HG02623 (cell line): ENCODE results near the gene RBM19.
"Not testable (repeated sequence)": the region's sequence is repeated elsewhere in the genome, so short reads cannot be mapped to it uniquely, and the experiment has no call there.

Source experiments
- ATAC-seq: cut with Tn5 transposase; IDR thresholded peaks from one replicate; pipeline ENCODE4 v1.9.1; 2021; ENCODE audit warnings: moderate library complexity; ENCODE audit not compliant: unreplicated experiment

RBM19 gene

GRCh38 chr12:113812411-113813228 is 153.5 kb downstream of the RBM19 start:
- no peak for ATAC-seq

GRCh38 chr12:113809462-113810220 is 156.5 kb downstream of the RBM19 start:
- ATAC-seq = not testable (repeated sequence)

DNA sequence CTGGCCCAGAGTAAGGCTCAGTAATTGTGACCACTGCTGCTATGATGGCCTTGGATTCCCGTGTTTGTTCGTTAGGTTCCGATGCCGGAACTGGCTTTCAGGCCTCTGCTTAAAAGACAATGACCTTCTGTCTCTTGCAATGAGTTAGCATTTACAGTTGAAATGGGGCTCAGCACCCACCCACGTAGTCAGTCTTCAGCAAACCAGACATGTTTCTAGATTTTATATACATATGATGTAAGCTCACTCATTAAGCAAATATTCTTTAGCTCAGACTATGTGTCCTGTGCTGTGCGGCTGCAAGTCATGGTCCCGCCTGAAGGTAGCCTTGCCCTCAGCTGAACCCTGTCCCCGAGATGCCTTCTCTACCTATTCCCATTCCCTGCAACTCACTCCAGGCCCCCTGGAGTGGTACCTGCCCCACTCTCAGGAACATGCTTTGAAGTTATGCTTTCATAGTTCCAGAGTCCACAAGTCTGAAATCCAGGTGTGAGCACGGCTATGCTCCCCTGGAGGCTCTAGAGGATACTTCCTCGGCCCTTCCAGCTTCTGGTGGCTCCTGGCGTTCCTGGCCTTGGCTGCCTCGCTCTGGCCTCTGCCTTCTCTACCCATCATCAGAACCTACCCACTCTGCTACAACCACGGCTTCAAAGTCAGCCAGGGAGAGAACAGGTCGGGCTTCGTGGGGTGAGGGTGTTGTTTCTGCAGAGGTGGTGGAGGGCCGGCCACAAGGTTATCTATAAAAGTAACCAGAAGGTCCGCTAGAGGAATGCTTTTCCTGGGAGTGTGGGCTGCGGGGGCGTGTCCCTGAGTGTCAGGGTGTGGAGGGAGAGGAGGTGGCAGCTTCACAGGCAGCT is 157.8 kb downstream of the RBM19 start:
- ATAC-seq = no peak

- ATAC-seq = no peak
These were observed 160.5 kb downstream of the RBM19 start for GRCh38 chr12:113805673-113806072.

- no peak for ATAC-seq
These were observed 161.0 kb downstream of the RBM19 start for GRCh38 chr12:113804961-113805600.

GRCh38 chr12:113803759-113804140 is 162.4 kb downstream of the RBM19 start:
- no peak for ATAC-seq

DNA sequence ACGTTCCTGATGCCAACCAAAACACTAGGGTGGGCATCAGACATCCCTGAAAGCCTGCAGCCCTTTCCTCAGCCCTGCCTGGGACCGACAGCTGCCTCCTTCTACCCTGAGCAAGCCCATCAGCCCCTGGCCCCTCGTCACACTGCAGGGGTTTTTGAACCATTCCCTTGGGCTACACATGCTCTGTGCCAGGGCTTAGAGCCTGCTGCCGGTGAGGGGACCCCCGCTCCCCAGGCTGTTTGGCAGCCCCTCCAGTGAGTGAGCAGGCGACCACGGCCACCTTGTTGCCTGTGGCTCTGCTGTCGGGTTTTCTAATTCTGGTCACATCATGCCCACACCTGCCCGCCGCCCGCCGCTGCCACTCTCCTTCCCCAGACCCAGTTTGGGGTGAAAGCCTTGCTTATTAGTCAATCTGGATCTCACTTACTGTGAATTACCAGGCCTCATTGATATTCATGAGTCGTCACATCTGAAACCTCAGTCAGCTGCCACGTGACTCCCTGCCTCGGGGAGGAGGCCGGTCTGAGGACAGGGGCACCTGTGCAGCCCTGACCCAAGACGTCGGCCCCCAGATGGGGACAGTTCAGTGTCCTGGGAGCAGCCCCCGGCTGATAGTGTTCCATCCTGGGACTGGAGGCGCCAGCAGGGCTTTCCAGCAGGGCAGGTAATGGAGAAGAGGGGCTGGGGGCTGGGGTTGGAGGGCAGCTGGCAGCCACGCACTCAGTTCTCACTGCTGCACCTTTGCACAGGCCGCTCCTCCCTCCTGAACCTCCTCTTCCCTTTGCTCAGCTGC is 163.0 kb downstream of the RBM19 start:
- ATAC-seq = no peak

- no peak for ATAC-seq
These were observed 163.9 kb downstream of the RBM19 start for GRCh38 chr12:113802000-113802749.

DNA sequence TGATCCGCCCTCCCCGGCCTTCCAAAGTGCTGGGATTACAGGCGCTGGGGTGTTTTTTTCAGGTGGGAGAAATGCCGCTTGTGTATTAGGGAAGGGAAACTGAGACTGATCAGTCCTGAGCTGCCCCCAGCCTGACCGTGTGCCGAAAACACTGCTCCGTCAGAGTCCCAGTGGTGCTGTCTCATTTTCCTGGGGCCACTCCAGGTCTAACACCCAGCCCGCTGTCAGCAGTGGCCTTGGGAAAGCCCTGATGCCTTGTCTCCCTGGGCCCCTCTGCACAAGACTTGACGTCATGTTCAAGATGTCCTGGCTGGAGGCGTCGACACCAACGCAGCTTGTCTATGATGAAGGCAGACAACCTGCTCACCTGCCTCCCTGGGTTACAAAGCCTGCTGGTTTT is 165.9 kb downstream of the RBM19 start:
- ATAC-seq = no peak

- no peak for ATAC-seq
These were observed 167.6 kb downstream of the RBM19 start for GRCh38 chr12:113798552-113798951.

GRCh38 chr12:113797535-113797868 is 168.6 kb downstream of the RBM19 start:
- ATAC-seq = no peak

DNA sequence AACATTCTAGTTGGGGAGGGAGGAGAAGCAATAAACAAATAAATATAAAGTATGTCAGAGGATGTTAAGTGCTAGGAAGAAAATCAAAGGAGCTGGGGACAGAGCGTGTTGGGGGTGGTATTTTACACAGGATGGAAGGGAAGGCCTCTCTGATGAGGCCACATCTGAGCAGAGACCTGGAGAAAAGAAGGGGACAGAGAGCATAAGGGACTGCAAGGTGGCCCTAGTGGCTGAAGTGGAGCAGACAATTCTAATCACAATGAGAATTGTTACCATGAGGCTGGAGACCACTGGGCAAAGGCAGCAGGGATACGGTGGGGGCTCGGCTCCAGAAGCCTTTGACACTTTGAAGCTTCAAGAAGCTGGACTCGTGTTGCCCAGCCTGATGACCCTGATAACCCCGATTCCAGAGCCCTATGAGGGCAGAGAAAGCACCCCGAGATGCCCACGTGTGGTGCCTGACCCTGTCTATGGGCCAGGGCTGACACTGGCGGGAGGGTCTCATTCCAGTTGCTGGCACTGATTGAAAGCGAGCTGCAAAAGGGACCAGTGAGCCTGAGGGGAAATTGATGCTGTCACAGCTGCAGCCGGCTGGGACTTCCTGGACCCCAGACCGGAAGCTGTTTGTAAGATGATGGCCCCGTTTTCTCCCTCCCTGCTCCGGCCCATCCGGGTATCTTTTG is 169.1 kb downstream of the RBM19 start:
- no peak for ATAC-seq

GRCh38 chr12:113796066-113796827 is 169.9 kb downstream of the RBM19 start:
- ATAC-seq = no peak

DNA sequence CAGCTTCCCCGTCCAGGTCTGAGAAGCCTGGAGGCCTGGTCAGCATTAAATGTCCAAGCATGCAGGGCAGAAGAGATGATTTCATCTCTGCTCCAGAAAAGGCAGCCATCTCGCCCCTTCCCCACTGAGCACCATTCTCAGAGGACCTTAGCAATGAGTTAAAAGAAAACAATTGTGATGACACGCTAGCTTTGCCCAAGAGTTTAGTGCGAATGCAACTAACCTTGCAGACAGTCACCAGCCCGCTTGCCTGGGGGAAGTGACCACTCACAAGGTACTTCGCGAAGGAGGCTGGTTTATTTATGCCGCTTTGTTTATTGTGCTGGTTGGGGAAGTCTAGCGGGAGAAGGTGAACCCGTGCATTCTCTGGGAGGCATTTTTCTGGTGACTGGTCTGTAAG is 170.7 kb downstream of the RBM19 start:
- ATAC-seq = no peak

GRCh38 chr12:113794774-113795173 is 171.4 kb downstream of the RBM19 start:
- ATAC-seq = no peak

DNA sequence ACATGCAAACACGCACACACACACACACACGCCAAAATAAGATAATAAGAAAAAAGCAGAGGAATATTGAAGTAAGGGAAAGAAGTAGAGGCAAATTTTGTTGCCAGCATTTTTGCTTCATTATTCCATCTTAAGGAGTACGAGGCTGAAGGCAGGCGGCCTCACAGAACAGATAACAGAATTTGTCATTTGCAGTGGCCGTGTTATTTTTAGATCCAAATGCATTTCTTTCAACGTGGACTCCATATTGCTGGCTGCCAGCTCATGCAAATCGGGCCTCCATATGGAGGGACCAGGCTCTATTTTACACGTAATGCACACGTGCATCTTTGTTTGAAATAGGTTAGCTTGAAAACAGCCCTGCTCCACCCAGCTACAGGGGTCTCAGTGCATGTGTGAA is 172.9 kb downstream of the RBM19 start:
- no peak for ATAC-seq

- ATAC-seq = no peak
These were observed 173.7 kb downstream of the RBM19 start for GRCh38 chr12:113792450-113792849.
